GM12874 (cell line): ENCODE measurements around the gene NDUFAF8.

Source experiments
- CTCF ChIP-seq: IDR thresholded peaks from 2 replicates; pipeline ENCODE4 v1.5.1; 2011; ENCODE audit warnings: low read depth, mild to moderate bottlenecking, control low read depth, low read length, moderate library complexity; ENCODE audit not compliant: insufficient read depth

The NDUFAF8 gene

DNA sequence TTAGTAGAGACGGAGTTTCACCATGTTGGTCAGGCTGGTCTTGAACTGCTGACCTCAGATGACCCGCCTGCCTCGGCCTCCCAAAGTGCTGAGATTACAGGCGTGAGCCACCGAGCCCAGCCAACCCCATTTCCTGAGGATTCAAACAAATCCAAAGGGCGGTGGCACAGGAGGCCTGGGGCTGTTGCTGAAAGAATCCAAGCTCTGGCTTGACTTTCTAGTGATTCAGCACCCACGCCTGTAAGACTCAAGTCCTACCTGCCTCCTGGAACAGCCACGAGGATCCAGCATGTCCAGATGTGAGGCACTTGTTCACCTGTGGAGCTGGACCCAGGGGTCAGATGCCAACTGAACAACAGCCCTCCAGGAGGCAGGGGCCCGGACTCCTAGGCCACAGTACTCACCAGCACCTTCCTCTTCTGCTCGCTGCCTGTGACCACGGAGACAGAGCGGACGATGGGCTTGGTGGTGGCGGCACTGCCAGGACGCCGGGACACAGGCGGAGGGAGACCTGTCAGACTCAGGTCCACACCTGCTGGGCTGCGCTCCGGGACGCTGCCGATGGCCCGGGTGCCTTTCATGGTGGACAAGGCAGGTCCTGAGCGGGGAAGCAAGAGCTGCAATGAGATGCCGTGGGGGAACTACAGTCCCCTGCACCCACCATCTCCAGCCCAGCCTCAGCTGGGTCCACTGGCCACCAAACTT is 19.5 kb upstream of the NDUFAF8 start:
- TF ChIP-seq CTCF, result no peak

GRCh38 chr17:81221371-81221841 is 17.7 kb upstream of the NDUFAF8 start:
- TF ChIP-seq CTCF, result no peak

DNA sequence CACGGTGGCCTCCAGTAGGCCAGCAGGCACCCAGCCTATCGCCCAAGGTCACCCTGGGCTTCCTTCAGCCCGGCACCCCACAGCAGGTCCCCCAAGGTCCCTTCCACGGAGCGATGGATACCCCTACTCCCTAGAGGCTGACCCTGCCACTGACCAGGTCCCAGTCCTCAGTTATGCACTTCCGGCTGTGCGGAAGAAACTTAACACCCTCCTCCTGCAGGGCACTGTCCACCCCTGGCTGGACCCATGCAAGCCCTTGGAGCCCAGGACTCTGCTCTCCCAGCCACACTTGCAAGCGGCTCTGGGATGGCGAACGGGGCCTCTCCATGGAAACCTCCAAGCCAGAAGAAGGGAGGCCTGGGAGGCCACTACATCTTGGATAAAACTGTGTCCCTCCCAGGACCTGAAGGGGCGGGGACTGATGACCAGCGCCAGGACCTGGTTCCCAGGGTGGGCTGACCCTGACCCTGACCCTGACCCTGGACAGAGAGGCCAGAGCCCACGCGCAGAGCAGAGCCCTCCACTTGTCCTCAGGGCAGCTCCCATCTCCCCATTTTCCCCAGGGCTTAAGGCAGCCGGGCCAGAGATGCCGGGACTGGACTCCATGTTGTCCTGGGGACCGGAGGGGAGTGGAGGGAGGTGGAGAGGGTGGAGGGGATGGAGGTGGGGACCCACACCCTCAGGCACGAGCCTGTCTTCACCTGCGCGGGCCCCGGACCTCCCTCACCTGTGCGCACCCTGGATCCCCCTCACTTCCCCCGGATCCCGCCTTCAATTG is 17.1 kb upstream of the NDUFAF8 start:
- no peak for TF ChIP-seq CTCF

- no peak for TF ChIP-seq CTCF
Observed at GRCh38 chr17:81222620-81222905, 16.6 kb upstream of the NDUFAF8 start.

GRCh38 chr17:81222906-81223761 is 16.0 kb upstream of the NDUFAF8 start, which contains the start of gene CEP131:
Gene CEP131, minus strand, starts transcription at chr17:81222965. Its CDS starts 2,909 bp downstream, at chr17:81220056.
- TF ChIP-seq CTCF, result no peak

DNA sequence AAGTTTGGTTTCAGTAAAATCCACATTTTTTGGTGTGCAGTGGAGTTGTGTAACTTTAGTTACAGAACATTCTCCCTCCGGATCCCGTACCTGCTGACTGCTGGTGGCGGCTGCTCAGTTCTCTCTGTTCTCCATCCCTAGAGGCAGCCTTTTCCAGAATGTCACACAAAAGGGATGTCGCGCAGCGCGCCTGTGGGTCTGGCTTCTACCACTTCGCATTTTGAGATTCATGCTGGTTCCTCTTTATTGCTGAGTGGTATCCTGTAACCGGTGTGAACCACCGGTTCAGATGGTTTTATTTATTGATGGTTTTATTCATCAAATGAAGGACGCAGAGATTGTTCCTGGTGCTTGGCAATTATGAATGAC is 15.4 kb upstream of the NDUFAF8 start:
- no peak for TF ChIP-seq CTCF

DNA sequence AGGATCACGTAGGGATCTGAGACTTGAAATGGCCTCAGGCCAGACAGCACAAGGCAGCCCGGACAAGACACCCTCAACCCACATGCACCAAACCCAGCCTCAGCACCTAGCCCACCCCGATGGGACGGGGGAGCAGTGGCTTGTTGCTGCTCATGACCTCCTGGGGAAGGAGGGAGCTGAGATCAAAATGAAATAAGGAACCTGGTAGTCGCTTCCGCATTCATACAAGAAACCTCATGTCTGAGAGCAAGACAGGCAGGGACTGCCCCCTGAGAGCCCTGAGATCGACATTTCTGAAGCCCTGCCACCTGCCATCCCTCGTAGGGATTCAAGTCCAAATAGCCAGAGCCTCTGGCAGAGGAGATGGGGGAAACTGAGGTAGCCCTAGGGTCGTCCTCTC is 10.7 kb upstream of the NDUFAF8 start:
- TF ChIP-seq CTCF, result no peak
